K562 (cell line): ENCODE measurements around the gene TGFBR3L. TPM values are rescaled to one million over a fixed set of nuclear protein-coding genes. Genes with fewer than 3 reads are reported as not detected.
A peak's percentile ranks its signal among the peaks of the same experiment; 100 is the strongest.

Source experiments
- EZH2 ChIP-seq: IDR thresholded peaks from 2 replicates; pipeline ENCODE4 v1.6.1; 2012; ENCODE audit warnings: low read depth, mild to moderate bottlenecking, inconsistent platforms, low read length, borderline replicate concordance
- HOMEZ ChIP-seq: fragments of 250-450 bp; sonication (Bioruptor Pico); IDR thresholded peaks from 2 replicates; pipeline ENCODE4 v1.4.0; 2020; ENCODE audit warnings: mild to moderate bottlenecking, moderate library complexity
- NFIC ChIP-seq: fragments of 450-650 bp; IDR thresholded peaks from 2 replicates; pipeline ENCODE4 v1.6.1; 2017; ENCODE audit warnings: mild to moderate bottlenecking, inconsistent platforms
- TCFL5 ChIP-seq: fragments of 250-450 bp; sonication (Bioruptor Pico); conservative IDR thresholded peaks from 2 replicates; pipeline ENCODE4 v1.6.1; 2021; ENCODE audit warnings: mild to moderate bottlenecking, moderate library complexity, matching md5 sums
- YY1 ChIP-seq, 3 experiments: IDR thresholded peaks; 2 replicates each; pipeline ENCODE4 v1.6.1; 2011; ENCODE audit warnings: low read length in 2 of 3, mild to moderate bottlenecking in 2 of 3, moderate library complexity in 2 of 3, borderline replicate concordance in 1 of 3, control low read depth in 1 of 3, low read depth in 1 of 3; ENCODE audit not compliant: insufficient read depth in 3 of 3, insufficient replicate concordance in 2 of 3, control insufficient read depth in 1 of 3, insufficient read length in 1 of 3; ENCODE audit errors: extremely low read depth in 1 of 3
- ZNF263 ChIP-seq: sonication (generic); formaldehyde crosslinking; IDR thresholded peaks from 2 replicates; pipeline ENCODE4 v1.8.0; 2022; ENCODE audit warnings: mild to moderate bottlenecking, missing genetic modification reagents, borderline replicate concordance
- polyA plus RNA-seq, 8 experiments: library from polyadenylated mRNA; depleted of rRNA in 4 of 8; stranded (reverse) in 5 of 8; unstranded in 3 of 8; fragments of >200 nt; fragmentation: Nextera tagmentation in 2 of 8; fragmentation: Illumina TruSeq in 1 of 8; extraction: Ambion mirVana in 2 of 8; extraction: Trizol in 1 of 8; gene quantifications; 2 replicates each; pipeline versions ENCODE4 v1.2.1 to v1.2.3, GENCODE V29; 2011 to 2014; ENCODE audit warnings: inconsistent platforms in 1 of 8, missing spikeins in 1 of 8
- total RNA-seq, 7 experiments: library from RNA; depleted of rRNA in 6 of 7; stranded (reverse); fragments of >200 nt in 6 of 7; fragmentation: Illumina TruSeq in 2 of 7; extraction: Trizol in 2 of 7; gene quantifications; 2 replicates each; pipeline versions ENCODE4 v1.2.1 to v1.2.3, GENCODE V29; 2011 to 2021; ENCODE audit warnings: low replicate concordance in 1 of 7
- TF ChIP-seq, protein P1 (sequence below): fragments of 250-450 bp; sonication (Bioruptor Pico); IDR thresholded peaks from 2 replicates; pipeline ENCODE4 v1.9.0; 2021; ENCODE audit warnings: mild to moderate bottlenecking, inconsistent platforms

The TGFBR3L gene
- total and polyA plus RNA-seq, 9 of the 15 experiments (the other 6 are each of a cell fraction or from before 2014, with no cell fraction given) = not detected

DNA sequence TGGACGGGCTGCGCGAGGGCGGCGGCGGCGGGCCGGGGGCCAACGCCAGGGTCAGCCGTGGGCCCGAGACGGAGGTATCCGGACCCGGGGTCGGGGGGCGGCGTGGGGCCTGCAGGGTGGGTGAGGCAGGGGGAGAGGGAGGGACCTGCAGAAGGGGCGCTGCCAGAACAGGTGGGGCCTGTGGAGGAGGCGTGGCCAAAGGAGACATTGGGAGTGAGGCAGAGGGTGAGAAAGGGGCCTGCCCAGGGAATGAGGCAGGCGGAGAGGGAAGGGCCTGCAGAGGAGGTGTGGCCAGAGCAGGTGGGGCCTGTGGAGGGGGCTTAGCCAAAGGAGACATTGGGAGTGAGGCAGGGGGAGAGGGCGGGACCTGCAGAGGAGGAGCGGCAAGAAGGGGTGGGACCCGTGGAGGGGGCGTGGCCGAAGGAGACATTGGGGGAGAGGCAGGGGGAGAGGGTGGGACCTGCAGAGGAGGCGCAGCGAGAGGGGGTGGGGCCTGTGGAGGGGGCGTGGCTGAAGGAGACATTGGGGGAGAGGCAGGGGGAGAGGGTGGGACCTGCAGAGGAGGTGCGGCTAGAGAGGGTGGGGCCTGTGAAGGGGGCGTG lies 44.6 kb upstream of the TGFBR3L start (continued):
- no peak for TF ChIP-seq TCFL5 (CRISPR knock-in tag)
- no peak for TF ChIP-seq HOMEZ
- peak in 2 of 3 experiments; percentile 18 to 56 for TF ChIP-seq YY1 (IDR thresholded peaks at IDR 0.05; ENCODE audit: borderline replicate concordance in 1 of 3, control insufficient read depth in 1 of 3, extremely low read depth in 1 of 3, insufficient read depth in 3 of 3, insufficient read length in 1 of 3, insufficient replicate concordance in 2 of 3, low read depth in 1 of 3, low read length in 2 of 3)
- TF ChIP-seq EZH2 = no peak
- peak; percentile 42 for TF ChIP-seq NFIC
- TF ChIP-seq, protein P1, sequence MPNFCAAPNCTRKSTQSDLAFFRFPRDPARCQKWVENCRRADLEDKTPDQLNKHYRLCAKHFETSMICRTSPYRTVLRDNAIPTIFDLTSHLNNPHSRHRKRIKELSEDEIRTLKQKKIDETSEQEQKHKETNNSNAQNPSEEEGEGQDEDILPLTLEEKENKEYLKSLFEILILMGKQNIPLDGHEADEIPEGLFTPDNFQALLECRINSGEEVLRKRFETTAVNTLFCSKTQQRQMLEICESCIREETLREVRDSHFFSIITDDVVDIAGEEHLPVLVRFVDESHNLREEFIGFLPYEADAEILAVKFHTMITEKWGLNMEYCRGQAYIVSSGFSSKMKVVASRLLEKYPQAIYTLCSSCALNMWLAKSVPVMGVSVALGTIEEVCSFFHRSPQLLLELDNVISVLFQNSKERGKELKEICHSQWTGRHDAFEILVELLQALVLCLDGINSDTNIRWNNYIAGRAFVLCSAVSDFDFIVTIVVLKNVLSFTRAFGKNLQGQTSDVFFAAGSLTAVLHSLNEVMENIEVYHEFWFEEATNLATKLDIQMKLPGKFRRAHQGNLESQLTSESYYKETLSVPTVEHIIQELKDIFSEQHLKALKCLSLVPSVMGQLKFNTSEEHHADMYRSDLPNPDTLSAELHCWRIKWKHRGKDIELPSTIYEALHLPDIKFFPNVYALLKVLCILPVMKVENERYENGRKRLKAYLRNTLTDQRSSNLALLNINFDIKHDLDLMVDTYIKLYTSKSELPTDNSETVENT (CRISPR knock-in tag) = no peak
- TF ChIP-seq ZNF263 = no peak
